Measurements from ENCODE around the gene ATP2A2.

DNA sequence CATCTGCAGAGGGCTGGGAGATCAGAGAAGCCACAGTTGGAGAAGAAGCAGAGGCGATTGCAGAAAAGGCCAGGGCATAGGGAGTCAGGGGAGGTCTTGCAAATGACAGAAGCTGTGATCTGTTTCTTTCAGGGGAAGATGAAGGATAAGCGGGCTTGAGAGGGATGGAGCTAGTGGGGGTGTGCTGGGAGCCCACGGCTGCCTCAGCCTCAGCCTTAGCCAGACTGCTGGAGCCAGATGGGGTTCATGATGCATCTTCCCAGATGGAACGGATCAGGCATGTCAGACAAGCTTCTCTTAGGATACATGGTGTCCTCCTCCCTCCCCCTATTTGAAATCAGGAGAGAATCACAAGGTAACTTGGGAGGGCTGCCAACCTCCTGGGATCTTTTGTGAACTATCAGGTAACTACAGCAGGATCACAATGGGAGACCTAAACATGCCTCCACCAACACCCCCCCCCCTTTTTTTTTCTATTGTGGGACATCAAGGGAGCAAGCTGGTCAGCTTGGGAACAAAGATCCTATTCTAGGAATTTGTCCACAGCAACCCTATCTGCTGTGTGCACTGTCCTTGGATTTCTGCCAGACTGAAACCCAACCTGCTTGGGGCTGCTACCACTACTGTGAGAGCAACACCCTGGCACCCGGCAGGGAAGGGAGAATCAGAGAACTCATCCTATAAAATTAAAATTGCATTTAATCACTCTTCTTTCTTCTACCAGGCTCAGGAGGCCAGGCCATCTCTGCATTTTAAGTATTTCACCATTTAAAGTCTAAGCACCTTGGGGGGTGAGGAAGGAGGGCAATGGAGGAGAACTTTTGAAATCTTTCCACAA lies 10.7 kb upstream of the ATP2A2 start:
- TF ChIP-seq, protein P1, sequence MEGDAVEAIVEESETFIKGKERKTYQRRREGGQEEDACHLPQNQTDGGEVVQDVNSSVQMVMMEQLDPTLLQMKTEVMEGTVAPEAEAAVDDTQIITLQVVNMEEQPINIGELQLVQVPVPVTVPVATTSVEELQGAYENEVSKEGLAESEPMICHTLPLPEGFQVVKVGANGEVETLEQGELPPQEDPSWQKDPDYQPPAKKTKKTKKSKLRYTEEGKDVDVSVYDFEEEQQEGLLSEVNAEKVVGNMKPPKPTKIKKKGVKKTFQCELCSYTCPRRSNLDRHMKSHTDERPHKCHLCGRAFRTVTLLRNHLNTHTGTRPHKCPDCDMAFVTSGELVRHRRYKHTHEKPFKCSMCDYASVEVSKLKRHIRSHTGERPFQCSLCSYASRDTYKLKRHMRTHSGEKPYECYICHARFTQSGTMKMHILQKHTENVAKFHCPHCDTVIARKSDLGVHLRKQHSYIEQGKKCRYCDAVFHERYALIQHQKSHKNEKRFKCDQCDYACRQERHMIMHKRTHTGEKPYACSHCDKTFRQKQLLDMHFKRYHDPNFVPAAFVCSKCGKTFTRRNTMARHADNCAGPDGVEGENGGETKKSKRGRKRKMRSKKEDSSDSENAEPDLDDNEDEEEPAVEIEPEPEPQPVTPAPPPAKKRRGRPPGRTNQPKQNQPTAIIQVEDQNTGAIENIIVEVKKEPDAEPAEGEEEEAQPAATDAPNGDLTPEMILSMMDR (IDR thresholded peaks at IDR 0.05) = no peak
- no peak for TF ChIP-seq POLR2A (IDR thresholded peaks at IDR 0.05)
